ENCODE data around the gene GAPT. TPM values are rescaled to one million over a fixed set of nuclear protein-coding genes. Genes with fewer than 3 reads are reported as not detected.

GAPT gene
- total RNA-seq, 2 experiments from 2014 or later = 11.2 to 15.1 TPM

DNA sequence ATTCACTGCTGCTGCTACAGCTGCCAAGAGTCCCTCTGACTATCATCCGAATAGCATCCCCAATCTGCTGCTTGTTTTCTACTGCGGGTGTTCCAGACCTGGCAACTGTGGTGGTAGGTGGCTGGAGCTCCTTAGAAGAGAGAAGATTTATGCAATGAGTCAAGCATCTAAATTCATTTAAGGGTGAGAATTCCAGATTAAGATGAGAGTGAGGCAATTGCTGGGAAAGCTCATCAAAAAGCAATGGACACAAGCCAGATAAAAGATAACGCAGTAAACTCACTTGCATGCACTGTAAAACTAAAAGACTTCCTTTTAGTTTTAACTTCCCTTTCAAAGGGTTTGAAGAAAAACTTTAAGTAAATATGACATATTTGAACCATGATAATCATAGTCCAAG is 35.2 kb upstream of the GAPT start:
- H3K4me3 ChIP-seq (ENCODE audit: low read depth, low read length, poor library complexity, severe bottlenecking) = no peak overlapping the region
- CTCF ChIA-PET (ENCODE audit: unreplicated experiment) = no interaction called here
- POLR2A ChIA-PET = no interaction called here
- no peaks in the 10 kb centered on the region for H3K79me2 ChIP-seq (ENCODE audit: insufficient read depth, low read depth, low read length)
- H3K4me2 ChIP-seq (ENCODE audit: low read length) = no peak overlapping the region
- no peaks in the 10 kb centered on the region for H3K9me2 ChIP-seq (ENCODE audit: insufficient read depth, low read length)
- H3K27ac ChIP-seq (ENCODE audit: low read depth, low read length, poor library complexity, severe bottlenecking) = no peak overlapping the region
- no peaks in the 10 kb centered on the region for H3K4me1 ChIP-seq (ENCODE audit: insufficient read depth, low read length, poor library complexity, severe bottlenecking)
- intact Hi-C loops (cut with micrococcal nuclease; ENCODE audit: unreplicated experiment) = no loop called here
- TF ChIP-seq CTCF (conservative IDR thresholded peaks at IDR 0.05; ENCODE audit: low read length) (no peak), EZH2phosphoT487 (IDR thresholded peaks at IDR 0.05; ENCODE audit: borderline replicate concordance, low read depth, low read length) (no peak)
- no peaks in the 10 kb centered on the region for H3K36me3 ChIP-seq (ENCODE audit: insufficient read depth, low read length)
- no peak overlapping the region for H2AFZ ChIP-seq (ENCODE audit: low read length)
- no peak for DNase-seq (ENCODE audit: low spot score)
- H3K9me3 ChIP-seq (ENCODE audit: low read length) = no peaks in the 10 kb centered on the region
- H4K20me1 ChIP-seq (ENCODE audit: insufficient read depth, low read length) = no peaks in the 10 kb centered on the region
- BruUV-seq (replicated peaks) = no TSS peak

DNA sequence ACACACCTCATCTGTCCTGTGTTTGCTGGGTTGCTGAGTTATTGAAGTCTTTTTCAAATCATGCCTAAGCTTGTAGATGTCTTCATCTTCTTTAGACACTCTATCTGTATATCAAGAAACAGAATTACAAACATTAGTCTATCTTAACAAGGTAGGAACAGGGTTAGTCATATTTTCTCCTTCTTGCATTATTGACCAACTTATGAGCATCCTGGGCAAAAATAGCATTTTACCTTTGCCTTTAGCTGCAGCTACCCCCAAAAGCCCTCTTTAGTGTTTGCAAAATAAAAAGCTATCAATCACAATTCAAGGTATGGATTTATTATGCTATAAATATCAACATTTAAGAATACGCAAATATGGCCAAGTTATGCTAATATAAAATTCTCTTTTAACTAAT is 34.7 kb upstream of the GAPT start:
- H4K20me1 ChIP-seq (ENCODE audit: insufficient read depth, low read length) = no peaks in the 10 kb centered on the region
- H2AFZ ChIP-seq (ENCODE audit: low read length) = no peak overlapping the region
- no peak overlapping the region for H3K4me2 ChIP-seq (ENCODE audit: low read length)
- no peak for DNase-seq (ENCODE audit: low spot score)
- intact Hi-C loops (cut with micrococcal nuclease; ENCODE audit: unreplicated experiment) = no loop called here
- CTCF ChIA-PET (ENCODE audit: unreplicated experiment) = no interaction called here
- H3K36me3 ChIP-seq (ENCODE audit: insufficient read depth, low read length) = no peaks in the 10 kb centered on the region
- H3K4me3 ChIP-seq (ENCODE audit: low read depth, low read length, poor library complexity, severe bottlenecking) = no peak overlapping the region
- no peak overlapping the region for H3K27ac ChIP-seq (ENCODE audit: low read depth, low read length, poor library complexity, severe bottlenecking)
- H3K79me2 ChIP-seq (ENCODE audit: insufficient read depth, low read depth, low read length) = no peaks in the 10 kb centered on the region
- POLR2A ChIA-PET = no interaction called here
- no peaks in the 10 kb centered on the region for H3K4me1 ChIP-seq (ENCODE audit: insufficient read depth, low read length, poor library complexity, severe bottlenecking)
- H3K9me2 ChIP-seq (ENCODE audit: insufficient read depth, low read length) = no peaks in the 10 kb centered on the region
- no peaks in the 10 kb centered on the region for H3K9me3 ChIP-seq (ENCODE audit: low read length)
- BruUV-seq (replicated peaks) = no TSS peak
- TF ChIP-seq CTCF (conservative IDR thresholded peaks at IDR 0.05; ENCODE audit: low read length) = no peak
- no peak for TF ChIP-seq EZH2phosphoT487 (IDR thresholded peaks at IDR 0.05; ENCODE audit: borderline replicate concordance, low read depth, low read length)

GRCh38 chr5:58457050-58457449 is 34.2 kb upstream of the GAPT start:
- H3K9me3 ChIP-seq (ENCODE audit: low read length) = no peaks in the 10 kb centered on the region
- H3K9me2 ChIP-seq (ENCODE audit: insufficient read depth, low read length) = no peaks in the 10 kb centered on the region
- no peak for DNase-seq (ENCODE audit: low spot score)
- no peak overlapping the region for H3K4me2 ChIP-seq (ENCODE audit: low read length)
- H3K4me3 ChIP-seq (ENCODE audit: low read depth, low read length, poor library complexity, severe bottlenecking) = no peak overlapping the region
- intact Hi-C loops (cut with micrococcal nuclease; ENCODE audit: unreplicated experiment) = no loop called here
- H2AFZ ChIP-seq (ENCODE audit: low read length) = no peak overlapping the region
- no peaks in the 10 kb centered on the region for H3K36me3 ChIP-seq (ENCODE audit: insufficient read depth, low read length)
- ChIA-PET POLR2A (no interaction called here), CTCF (ENCODE audit: unreplicated experiment) (no interaction called here)
- no TSS peak for BruUV-seq (replicated peaks)
- H3K27ac ChIP-seq (ENCODE audit: low read depth, low read length, poor library complexity, severe bottlenecking) = no peak overlapping the region
- H4K20me1 ChIP-seq (ENCODE audit: insufficient read depth, low read length) = no peaks in the 10 kb centered on the region
- H3K4me1 ChIP-seq (ENCODE audit: insufficient read depth, low read length, poor library complexity, severe bottlenecking) = no peaks in the 10 kb centered on the region
- H3K79me2 ChIP-seq (ENCODE audit: insufficient read depth, low read depth, low read length) = no peaks in the 10 kb centered on the region
- TF ChIP-seq CTCF (conservative IDR thresholded peaks at IDR 0.05; ENCODE audit: low read length) (no peak), EZH2phosphoT487 (IDR thresholded peaks at IDR 0.05; ENCODE audit: borderline replicate concordance, low read depth, low read length) (no peak)
